CD4-positive, alpha-beta T cell treated with Interferon alpha-2 for 1 hour (primary cell): Measurements from ENCODE around the gene KRTAP10-7.
"Not testable (repeated sequence)": the region's sequence is repeated elsewhere in the genome, so short reads cannot be mapped to it uniquely, and the experiment has no call there.

Experiments
- DNase-seq, 2 donors: peaks; one replicate each; pipeline ENCODE4 v3.0.0-alpha.2; 2020 to 2022

KRTAP10-7 gene

DNA sequence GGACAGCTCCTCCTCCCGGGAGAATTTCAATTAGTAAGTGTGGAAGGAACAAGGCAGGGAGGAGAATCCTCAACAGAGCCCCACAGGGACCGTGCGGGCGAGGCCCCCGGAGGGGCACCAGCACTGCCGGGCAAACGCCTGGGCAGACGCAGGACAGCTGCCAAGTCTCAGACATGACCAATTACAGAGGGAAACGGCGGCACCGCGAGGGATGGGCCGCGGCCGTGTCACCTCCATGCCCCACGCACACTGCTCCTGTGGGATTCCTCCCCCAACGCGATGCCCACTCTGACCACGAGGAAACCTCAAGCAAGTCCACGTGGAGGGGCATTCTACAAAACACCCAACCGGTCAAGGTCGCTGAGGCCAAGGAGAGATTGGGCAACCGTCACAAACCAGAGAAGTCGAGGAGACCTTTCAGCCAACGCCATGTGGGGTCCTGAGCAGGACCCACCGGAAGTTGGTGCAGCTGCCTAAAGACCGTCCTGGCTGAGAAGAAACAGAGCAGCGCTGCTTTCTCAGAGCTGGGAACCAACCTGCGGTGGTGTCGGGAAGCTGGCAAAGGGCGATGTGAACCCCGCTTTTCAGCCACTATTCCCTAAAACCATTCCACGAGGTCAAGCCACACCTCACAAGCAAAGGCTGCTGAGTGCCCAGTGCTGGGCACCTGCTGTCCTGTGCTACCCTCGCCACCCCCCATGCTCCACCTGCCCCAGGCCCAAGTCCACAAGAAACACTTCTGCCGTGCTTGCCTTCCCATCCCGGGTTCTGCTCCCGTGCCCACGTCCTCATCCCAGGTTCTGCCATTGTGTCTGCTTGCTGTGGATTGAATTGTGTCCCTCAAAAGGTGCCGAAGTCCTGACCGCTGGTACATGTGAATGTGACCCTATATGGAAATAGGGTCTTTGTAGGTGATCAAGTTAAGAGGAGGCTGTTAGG is 28.3 kb upstream of the KRTAP10-7 start:
- DNase-seq, result no peak

DNA sequence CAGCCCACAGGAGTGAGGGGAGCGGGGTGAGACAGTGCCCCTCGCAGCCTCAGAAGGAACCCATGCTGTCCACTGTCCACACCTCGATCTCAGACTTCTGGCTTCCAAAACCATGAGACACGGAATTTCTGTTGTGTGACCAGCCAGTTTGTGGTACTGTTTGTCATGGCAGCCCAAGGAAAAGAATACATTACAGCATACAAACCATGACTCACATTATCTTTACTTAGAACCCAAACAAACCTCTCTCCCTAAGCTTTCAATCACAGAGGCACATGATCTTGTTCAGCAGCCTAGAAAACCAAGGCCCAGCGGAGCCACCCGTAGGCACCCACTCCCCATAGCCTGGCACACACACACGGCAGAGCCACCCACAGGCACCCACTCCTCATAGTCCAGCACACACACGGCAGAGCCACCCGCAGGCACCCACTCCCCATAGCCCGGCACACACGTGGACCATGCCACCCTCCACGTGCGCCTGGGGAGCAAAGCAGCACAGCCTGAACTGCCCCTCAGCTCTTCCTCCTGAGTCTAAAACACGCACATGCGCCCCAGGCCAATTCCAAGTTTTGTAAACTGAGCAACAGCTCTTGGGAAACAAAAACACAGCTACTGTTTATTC is 27.3 kb upstream of the KRTAP10-7 start:
- DNase-seq, result no peak

DNA sequence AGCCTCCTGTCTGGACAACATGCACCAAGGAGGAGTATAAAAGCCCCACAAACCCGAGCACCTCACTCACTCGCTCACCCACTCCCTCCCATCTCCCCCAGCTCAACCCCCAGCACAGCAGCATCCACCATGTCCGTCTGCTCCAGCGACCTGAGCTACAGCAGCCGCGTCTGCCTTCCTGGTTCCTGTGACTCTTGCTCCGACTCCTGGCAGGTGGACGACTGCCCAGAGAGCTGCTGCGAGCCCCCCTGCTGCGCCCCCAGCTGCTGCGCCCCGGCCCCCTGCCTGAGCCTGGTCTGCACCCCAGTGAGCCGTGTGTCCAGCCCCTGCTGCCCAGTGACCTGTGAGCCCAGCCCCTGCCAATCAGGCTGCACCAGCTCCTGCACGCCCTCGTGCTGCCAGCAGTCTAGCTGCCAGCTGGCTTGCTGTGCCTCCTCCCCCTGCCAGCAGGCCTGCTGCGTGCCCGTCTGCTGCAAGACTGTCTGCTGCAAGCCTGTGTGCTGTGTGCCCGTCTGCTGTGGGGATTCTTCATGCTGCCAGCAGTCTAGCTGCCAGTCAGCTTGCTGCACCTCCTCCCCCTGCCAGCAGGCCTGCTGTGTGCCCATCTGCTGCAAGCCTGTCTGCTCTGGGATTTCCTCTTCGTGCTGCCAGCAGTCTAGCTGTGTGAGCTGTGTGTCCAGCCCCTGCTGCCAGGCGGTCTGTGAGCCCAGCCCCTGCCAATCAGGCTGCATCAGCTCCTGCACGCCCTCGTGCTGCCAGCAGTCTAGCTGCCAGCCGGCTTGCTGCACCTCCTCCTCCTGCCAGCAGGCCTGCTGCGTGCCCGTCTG is 26.6 kb upstream of the KRTAP10-7 start, which contains the start of gene KRTAP10-4:
KRTAP10-4 (plus strand) TSS at position 100 of the 827 bp plus-strand sequence; CDS start at position 130, 30 bp downstream.
- DNase-seq, result not testable (repeated sequence)

DNA sequence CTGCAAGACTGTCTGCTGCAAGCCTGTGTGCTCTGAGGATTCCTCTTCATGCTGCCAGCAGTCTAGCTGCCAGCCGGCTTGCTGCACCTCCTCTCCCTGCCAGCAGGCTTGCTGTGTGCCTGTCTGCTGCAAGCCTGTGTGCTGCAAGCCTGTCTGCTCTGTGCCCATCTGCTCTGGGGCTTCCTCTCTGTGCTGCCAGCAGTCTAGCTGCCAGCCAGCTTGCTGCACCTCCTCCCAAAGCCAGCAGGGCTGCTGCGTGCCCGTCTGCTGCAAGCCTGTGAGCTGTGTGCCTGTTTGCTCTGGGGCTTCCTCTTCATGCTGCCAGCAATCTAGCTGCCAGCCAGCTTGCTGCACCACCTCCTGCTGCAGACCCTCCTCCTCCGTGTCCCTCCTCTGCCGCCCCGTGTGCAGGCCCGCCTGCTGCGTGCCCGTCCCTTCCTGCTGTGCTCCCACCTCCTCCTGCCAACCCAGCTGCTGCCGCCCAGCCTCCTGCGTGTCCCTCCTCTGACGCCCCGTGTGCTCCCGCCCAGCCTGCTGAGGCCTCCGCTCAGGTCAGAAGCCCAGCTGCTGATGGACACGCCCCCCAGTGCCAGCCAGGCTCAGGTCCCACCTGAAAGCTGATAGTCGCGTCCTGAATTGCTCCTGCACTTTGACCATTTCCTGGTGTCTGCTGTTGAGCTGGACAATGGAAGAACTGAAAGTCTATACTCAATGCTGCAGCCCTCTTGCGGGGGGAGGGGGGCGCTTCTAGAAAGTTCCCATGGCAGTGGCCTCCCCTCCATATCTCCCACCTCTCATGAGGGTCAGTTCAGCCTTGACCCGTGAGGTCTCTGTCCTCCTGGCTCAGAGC is 25.7 kb upstream of the KRTAP10-7 start:
- no peak for DNase-seq

DNA sequence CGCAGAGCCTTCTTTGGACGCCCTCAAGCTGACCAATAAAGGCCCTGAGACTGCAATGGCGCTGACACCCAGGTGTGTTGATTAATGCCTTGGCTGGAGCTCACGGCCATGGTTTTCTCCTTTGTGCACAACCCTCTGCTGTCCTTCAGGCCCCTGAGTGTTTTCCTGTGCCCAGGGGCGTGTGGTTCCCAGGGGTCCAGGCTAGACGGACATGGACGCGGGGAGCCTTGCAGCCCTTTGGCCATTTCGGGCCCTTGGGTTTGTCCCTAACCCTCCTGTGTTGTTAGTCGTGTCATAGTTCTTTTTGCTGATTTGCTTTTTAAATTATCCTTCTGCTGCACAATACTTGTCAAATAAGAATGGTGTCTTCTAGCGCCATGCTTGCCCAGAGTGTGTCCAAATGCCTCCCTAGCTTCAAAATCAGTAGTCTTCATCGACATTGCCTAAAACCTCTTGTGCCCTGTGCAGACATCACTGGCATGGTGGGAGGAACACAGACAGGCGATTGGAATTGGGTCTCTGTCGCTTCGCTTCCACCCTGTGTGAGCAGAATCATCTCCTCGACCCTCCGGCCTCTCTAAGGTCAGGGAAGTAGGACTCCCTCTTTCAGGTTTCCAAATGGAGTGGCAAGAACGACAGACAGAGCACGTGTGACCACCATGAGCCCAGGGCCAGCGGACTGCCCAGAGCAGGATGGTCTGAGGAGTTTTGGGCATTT is 24.9 kb upstream of the KRTAP10-7 start:
- no peak for DNase-seq

DNA sequence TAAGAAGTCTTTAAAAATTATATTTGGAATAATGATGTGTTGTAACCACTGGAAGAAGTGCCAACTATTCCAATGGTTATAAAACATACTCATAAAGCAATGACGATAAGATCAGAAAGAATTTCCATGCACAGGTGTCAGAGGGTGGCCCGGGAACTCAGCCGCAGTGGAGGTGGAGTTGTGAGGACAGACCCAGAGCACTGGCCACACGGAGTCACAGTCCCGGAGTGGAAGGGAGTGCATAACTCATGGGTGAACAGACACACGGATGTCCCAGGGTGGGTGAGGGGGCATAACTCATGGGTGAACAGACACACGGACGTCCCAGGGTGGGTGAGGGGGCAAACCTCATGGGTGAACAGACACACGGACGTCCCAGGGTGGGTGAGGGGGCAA is 24.4 kb upstream of the KRTAP10-7 start:
- no peak for DNase-seq

DNA sequence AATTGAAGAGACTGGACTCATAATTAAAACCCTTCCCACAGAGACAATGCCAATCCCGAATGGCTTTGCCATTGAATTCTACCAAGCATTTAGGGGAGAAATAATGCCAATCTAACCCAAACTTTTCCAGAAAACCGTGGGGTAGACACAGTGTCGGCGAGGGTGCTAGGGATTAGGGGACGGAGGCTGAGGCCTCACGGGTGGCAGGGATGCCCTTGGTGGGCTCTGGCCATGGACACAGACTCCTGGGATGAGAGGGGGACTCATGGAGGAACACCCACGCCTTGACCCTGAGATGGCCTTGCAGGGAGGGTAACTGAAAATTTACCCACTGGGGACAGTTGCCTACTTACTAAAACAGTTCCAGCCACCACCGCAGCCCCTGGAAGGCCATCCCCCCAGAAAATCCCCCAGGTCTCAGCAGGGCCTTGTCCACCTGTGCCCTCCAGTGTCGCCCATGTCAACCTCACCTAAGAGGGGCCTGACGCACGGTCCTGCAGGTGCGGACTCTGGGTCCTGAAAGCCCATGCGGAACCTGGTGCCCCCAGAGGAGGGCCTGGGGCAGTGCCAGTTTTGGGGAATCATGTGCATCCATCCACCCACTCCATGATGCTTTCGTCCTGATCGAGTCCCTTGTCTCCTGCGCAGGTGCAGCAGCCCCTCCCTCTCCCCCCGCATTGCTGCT is 21.9 kb upstream of the KRTAP10-7 start:
- DNase-seq, result no peak

DNA sequence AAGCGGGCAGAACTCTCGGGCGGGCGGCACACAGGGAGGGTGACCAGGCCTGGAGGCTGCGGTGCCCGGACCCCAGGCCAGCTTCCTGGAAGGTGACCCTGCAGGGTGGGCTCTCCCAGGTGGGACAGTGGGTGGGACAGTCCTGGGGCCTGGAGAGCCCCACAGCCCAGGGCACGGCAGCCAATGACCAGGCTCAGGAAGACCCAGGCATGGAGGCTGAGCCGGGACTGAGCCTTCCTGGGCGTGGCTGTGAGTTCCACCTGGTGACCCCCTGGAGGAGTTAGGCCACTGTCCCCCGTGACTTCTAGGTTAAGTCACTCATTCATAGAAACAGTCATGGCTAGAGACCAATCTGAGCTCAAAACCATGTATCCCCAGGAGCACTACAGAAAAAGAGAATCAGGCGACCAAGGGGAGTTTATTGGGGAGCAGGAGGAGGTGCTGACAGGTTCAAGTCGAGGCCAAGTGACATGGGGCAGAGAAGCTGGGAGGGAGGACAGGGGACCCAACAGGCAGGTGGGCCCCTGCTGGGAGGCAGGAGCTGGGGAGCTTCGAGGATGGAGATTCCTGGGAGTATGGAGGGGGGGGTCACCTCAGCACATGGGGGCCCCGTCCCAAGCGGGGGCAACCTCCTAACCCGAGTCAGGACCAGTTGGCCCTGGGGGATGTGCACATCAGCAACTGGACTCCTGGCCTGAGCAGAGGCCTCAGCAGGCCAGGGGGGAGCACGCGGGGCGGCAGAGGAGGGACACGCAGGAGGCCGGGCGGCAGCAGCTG is 21.2 kb upstream of the KRTAP10-7 start:
- no peak for DNase-seq

DNA sequence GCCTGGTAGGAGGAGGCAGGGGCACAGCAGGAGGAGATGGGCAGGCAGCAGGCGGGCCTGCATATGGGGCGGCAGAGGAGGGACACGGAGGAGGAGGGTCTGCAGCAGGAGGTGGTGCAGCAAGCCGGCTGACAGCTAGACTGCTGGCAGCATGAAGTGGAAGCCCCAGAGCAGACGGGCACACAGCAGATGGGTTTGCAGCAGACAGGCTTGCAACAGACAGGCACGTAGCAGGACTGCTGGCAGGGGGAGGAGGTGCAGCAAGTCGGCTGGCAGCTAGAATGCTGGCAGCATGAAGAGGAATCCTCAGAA is 20.6 kb upstream of the KRTAP10-7 start:
- DNase-seq, result no peak

DNA sequence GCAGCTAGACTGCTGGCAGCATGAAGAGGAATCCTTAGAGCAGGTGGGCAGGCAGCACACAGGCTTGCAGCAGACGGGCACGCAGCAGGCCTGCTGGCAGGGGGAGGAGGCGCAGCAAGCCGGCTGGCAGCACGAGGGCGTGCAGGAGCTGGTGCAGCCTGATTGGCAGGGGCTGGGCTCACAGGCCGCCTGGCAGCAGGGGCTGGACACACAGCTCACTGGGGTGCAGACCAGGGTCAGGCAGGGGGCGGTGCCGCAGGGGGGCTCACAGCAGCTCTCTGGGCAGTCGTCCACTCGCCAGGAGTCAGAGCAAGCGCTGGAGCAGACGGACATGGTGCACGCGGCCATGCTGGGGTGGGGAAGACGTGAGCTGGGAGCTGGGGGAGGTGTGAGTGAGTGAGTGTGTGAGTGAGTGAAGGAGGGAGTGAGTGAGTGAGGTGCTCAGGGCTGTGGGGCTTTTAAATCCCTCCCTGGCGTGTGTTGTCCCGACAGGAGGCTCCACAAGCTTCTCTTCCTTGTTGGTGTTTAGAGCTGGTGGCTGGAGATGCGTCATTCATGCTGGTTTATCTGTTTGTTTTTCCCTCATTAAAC is 20.1 kb upstream of the KRTAP10-7 start, which contains the start of gene KRTAP10-5:
KRTAP10-5 (minus strand) TSS at position 374 of the 591 bp plus-strand sequence; CDS start at position 348, 26 bp downstream.
- DNase-seq, result not testable (repeated sequence)

DNA sequence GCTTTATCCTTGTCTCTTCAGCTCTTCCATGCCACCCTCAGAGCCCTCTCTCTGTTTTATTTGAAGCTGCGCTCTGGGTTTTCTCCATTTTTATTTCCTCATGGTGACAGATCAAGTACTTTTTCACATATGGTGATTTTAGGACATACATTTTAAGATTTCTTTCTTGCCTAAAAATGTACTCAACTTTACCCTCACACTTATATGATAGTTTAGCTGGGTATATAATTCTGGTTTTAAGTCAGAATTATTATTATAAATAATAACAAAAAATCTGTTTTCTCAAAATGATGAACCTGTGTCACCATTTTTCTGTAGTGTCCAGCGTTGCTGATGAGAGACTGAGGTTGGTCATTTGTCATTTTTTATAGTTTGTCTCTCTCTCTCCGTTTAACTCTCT is 19.2 kb upstream of the KRTAP10-7 start:
- no peak for DNase-seq

DNA sequence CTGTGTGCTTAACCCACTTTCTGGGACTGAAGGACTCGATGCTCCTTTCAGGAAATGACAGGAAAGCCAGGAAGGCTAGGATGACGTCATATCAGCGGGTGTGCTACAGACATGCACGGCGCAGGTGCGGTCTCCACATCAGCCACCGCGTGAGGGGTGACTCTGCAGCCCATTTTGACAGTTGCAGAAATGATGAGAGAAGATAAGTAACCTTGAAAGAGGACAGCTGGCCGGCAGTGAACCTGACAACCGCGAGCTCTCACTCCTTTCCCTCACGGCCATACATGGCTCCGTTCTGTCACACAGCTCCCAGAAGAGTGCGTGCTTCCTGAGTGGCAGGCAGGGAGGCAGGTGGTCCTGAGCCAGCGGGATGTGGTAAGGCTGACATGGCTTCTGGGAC is 18.3 kb upstream of the KRTAP10-7 start:
- no peak for DNase-seq

DNA sequence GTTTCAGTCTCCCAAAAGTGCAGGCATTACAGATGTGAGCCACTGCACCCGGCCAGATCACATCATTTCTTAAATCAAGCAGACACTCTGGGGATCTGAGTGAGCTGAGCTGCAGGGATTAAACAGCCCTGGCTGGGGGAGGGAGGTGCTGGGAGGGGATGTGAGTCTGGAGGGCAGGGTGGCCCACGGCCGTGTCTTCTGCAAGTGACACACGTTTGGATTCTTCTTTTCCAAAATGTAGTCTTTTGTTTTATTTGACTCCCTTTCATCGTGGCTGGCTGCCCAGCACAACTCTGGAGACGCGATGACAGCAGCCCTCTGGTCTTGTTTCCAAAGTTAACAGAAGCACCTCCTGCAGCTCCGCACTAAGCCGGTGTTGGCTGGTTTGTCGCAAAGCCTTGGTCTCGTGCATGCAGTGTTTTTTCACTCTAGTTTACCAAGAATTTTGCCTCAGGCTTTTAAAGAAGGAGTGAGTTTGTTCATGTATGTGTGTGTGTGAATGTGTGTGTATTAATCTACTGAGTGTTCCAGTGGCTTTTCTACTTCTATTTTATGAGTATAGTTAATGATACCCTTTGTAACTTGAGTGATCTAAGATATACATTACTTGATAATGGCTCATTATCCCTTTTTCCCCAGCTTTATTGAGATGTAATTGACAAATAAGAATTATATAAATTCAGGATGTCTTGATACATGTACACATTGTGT is 17.2 kb upstream of the KRTAP10-7 start:
- no peak for DNase-seq

DNA sequence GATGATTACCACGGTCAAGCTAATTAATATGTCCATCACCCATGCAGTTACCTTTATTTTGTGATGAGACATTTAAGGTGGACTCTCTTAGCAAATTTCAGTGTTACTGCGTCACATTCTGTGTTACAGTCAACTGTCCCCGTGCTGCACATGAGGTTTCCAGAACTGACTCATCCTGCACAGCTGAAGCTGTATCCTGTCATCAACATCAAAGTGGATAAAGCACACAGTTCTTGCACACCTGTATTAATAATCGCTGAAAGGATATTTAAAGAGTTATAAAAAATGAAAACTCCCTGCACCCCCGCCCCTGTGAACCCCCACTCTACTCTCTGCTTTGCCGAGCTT is 16.6 kb upstream of the KRTAP10-7 start:
- peak in 1 of 2 donors; percentile 27 for DNase-seq

DNA sequence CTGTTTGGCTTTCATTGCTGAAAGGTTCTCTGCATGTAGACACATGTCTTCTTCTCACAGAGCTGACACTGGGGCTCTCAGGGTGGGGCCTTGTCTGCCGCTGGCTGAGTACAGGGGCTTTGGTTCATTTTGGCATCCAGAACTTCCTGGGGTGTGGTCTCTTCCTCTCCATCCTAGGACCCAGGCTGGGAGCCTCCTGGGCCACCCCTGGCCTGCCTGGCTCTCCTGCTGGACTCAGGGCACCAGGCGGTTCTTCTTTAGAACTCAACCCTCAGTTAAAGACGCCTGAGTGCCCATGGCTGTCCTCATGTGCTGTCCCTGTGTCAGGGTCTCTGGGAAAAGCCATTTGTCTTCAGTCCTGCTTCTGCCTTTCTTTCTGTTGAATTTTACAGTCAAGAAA is 14.5 kb upstream of the KRTAP10-7 start:
- no peak for DNase-seq

DNA sequence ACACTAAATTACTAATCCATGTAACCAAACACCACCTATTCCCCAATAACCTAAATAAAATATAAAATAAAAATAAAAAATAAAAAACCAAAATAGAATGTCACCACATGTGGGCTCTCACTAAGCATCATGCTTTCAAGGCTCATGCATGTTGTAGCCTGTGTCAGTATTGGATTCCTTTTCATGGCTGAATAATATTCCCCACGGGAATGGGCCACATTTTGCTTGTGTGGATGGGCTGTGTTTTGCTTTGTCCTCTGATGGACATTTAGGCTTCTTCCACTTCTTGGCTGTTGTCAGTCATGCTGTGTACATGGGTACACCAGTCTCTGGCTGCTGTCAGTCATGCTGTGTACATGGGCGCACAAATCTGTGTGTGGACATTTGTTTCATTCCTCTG is 11.3 kb upstream of the KRTAP10-7 start:
- no peak for DNase-seq

DNA sequence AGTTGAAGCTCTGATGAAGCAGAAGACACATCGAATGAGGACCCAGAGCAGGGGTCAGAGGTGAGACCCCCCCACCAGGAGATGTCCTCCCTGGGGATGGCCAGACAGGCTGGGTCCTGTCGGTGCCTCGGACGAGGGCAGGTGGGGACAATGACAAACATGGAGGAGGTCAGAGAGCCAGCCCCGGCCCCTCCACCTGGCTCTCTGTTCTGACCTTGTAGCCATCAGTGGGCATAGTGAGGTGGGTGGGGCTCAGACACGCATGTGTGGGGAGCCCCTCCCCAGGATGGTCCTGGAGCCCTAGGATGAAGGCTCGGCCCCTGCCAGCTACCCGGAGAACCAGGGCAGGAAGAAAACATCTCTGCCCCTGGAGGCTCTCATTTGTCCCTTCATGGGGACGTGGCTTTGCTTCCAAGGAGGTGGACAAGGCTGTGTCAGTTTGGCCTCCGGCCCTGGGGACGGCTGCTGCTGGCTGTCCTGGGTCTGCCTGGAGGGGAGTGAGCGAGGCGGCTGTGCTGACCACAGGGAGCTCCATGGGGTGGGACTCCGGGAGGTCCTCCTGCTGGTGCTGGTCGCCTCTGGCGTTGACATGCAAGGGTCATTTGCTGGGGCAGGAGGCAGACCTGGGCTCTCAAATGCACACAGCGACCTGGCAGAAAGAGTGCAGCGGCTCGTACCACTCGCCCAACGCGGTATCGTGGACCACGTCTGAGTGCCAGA is 10.7 kb upstream of the KRTAP10-7 start:
- DNase-seq, result no peak

DNA sequence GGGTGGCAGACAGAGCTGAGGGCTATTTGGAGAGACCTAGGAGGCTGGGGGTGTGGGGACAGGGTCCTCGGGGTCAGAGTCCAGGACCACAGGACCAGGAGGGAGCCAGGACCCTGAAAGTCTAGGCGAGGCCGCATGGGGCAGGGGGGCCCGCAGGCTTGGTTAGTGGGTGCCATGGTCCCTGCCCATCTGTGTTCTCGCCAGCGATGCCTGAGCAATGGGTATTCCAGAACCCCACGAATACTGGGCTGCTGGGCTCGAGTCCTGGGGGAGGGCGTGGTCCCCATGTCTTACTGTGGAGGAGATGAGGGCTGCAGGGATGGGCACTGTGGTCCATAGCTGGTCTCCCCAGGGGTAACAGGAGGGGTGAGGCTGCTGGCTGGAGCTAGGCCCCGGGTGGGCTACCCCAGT is 10.1 kb upstream of the KRTAP10-7 start:
- DNase-seq, result no peak
